Muscle of leg (tissue), 11 donors: Measurements from ENCODE around the gene PRPS1. TPM values are rescaled to one million over a fixed set of nuclear protein-coding genes. Genes with fewer than 3 reads are reported as not detected.

ENCODE experiments used
- DNase-seq: peaks from one replicate; pipeline ENCODE4 v3.0.0; 2013
- H3K27ac ChIP-seq: one replicate; pipeline ENCODE4 v1.5.1; 2013; ENCODE audit warnings: mild to moderate bottlenecking, low read length, control low read depth
- H3K27me3 ChIP-seq: one replicate; pipeline ENCODE4 v1.6.1; 2013; ENCODE audit warnings: low read length; ENCODE audit not compliant: control insufficient read depth, insufficient read depth
- H3K36me3 ChIP-seq: one replicate; pipeline ENCODE4 v1.6.1; 2013; ENCODE audit warnings: low read length; ENCODE audit not compliant: control insufficient read depth, insufficient read depth
- H3K4me1 ChIP-seq: one replicate; pipeline ENCODE4 v1.6.1; 2013; ENCODE audit warnings: low read length; ENCODE audit not compliant: control insufficient read depth, insufficient read depth
- H3K4me3 ChIP-seq: one replicate; pipeline ENCODE4 v1.5.1; 2013; ENCODE audit warnings: low read length, control low read depth
- H3K9me3 ChIP-seq: replicated peaks from 2 replicates; pipeline ENCODE4 v1.6.1; 2013; ENCODE audit warnings: low read depth, low read length; ENCODE audit not compliant: control insufficient read depth
- WGBS: methylation state at CpG from one replicate; pipeline ENCODE4 v1.1.5; 2013; ENCODE audit warnings: missing lambda C conversion rate; ENCODE audit not compliant: insufficient coverage; 5-methylcytosine and 5-hydroxymethylcytosine counted together
- polyA plus RNA-seq, 8 donors: library from polyadenylated mRNA; unstranded; fragments of 120-200 nt; gene quantifications; one replicate each; pipeline versions ENCODE4 v1.2.1 to v1.2.3, GENCODE V29; 2013; ENCODE audit warnings: inconsistent platforms in 1 of 8, low replicate concordance in 1 of 8; ENCODE audit not compliant: insufficient read length in 8 of 8, insufficient read depth in 1 of 8
- total RNA-seq: library from RNA; stranded (reverse); fragments of 120-200 nt; gene quantifications from one replicate; pipeline ENCODE4 v1.2.4, GENCODE V29; 2013

PRPS1 gene
- total and polyA plus RNA-seq, 9 donors: 18.2 to 31.1 (median 28.2) TPM

- Histone ChIP-seq H3K27me3 (peaks cover 32% of the 10 kb centered on the region), H3K36me3 (no peaks in the 10 kb centered on the region), H3K27ac (peak overlapping the region; percentile 84), H3K4me1 (peaks cover 36% of the 10 kb centered on the region), H3K4me3 (no peak overlapping the region), H3K9me3 (no peaks in the 10 kb centered on the region)
- no CpG with 5 or more reads among the region's 9 CpGs for WGBS
- DNase-seq: peak; percentile 74
Observed at GRCh38 chrX:107672955-107673378, 44.7 kb downstream of the PRPS1 start.

- Histone ChIP-seq H3K4me1 (peaks cover 36% of the 10 kb centered on the region), H3K27me3 (peaks cover 35% of the 10 kb centered on the region), H3K9me3 (no peaks in the 10 kb centered on the region), H3K4me3 (no peak overlapping the region), H3K27ac (peak overlapping the region; percentile 84), H3K36me3 (no peaks in the 10 kb centered on the region)
- no peak for DNase-seq
- 71% methylated on average over 5 of the region's 6 CpGs for WGBS
Observed at GRCh38 chrX:107673431-107673830, 45.1 kb downstream of the PRPS1 start.

GRCh38 chrX:107673933-107674479 is 45.7 kb downstream of the PRPS1 start:
- no peak overlapping the region for H3K4me3 ChIP-seq
- H3K27ac ChIP-seq: peak overlapping the region; percentile 84
- peaks cover 36% of the 10 kb centered on the region for H3K4me1 ChIP-seq
- peaks cover 36% of the 10 kb centered on the region for H3K27me3 ChIP-seq
- H3K9me3 ChIP-seq: no peaks in the 10 kb centered on the region
- H3K36me3 ChIP-seq: no peaks in the 10 kb centered on the region
- peak; percentile 63 for DNase-seq
- WGBS: 42% methylated on average over 5 of the region's 7 CpGs

- Histone ChIP-seq H3K4me1 (peaks cover 36% of the 10 kb centered on the region), H3K27ac (peak overlapping the region; percentile 84), H3K36me3 (no peaks in the 10 kb centered on the region), H3K27me3 (peaks cover 42% of the 10 kb centered on the region), H3K9me3 (no peaks in the 10 kb centered on the region), H3K4me3 (no peak overlapping the region)
- DNase-seq: peak; percentile 83
- 49% methylated on average over 4 of the region's 9 CpGs for WGBS
Observed at GRCh38 chrX:107674480-107675364, 46.4 kb downstream of the PRPS1 start.

GRCh38 chrX:107675365-107675654 is 47.0 kb downstream of the PRPS1 start:
- peak; percentile 19 for DNase-seq
- Histone ChIP-seq H3K27ac (peak overlapping the region; percentile 69), H3K9me3 (no peaks in the 10 kb centered on the region), H3K4me1 (peaks cover 36% of the 10 kb centered on the region), H3K36me3 (no peaks in the 10 kb centered on the region), H3K27me3 (peaks cover 47% of the 10 kb centered on the region), H3K4me3 (no peak overlapping the region)
- WGBS: no CpG with 5 or more reads among the region's 1 CpG

- peak; percentile 42 for DNase-seq
- Histone ChIP-seq H3K9me3 (no peaks in the 10 kb centered on the region), H3K4me3 (peak overlapping the region; percentile 41), H3K4me1 (peaks cover 36% of the 10 kb centered on the region), H3K36me3 (no peaks in the 10 kb centered on the region), H3K27ac (peak overlapping the region; percentile 87), H3K27me3 (peaks cover 49% of the 10 kb centered on the region)
- 26% methylated on average over 7 of the region's 9 CpGs for WGBS
Observed at GRCh38 chrX:107675823-107676555, 47.7 kb downstream of the PRPS1 start.

- Histone ChIP-seq H3K9me3 (no peaks in the 10 kb centered on the region), H3K4me1 (peaks cover 36% of the 10 kb centered on the region), H3K27ac (peak overlapping the region; percentile 87), H3K4me3 (peak overlapping the region; percentile 41), H3K36me3 (no peaks in the 10 kb centered on the region), H3K27me3 (peaks cover 49% of the 10 kb centered on the region)
- 38% methylated on average over 12 of the region's 30 CpGs for WGBS
- DNase-seq: peak; percentile 93
Observed at GRCh38 chrX:107676559-107677378, 48.5 kb downstream of the PRPS1 start.

GRCh38 chrX:107677501-107677901 is 49.2 kb downstream of the PRPS1 start:
- WGBS: 38% methylated on average over 4 of the region's 10 CpGs
- Histone ChIP-seq H3K27ac (peak overlapping the region; percentile 87), H3K36me3 (no peaks in the 10 kb centered on the region), H3K4me1 (peaks cover 36% of the 10 kb centered on the region), H3K9me3 (no peaks in the 10 kb centered on the region), H3K4me3 (no peak overlapping the region), H3K27me3 (peaks cover 55% of the 10 kb centered on the region)
- DNase-seq: no peak

- no peak for DNase-seq
- H3K36me3 ChIP-seq: no peaks in the 10 kb centered on the region
- no peak overlapping the region for H3K4me3 ChIP-seq
- WGBS: 57% methylated on average over 1 of the region's 4 CpGs
- H3K4me1 ChIP-seq: peaks cover 37% of the 10 kb centered on the region
- peaks cover 58% of the 10 kb centered on the region for H3K27me3 ChIP-seq
- no peak overlapping the region for H3K27ac ChIP-seq
- H3K9me3 ChIP-seq: no peaks in the 10 kb centered on the region
Observed at GRCh38 chrX:107677909-107678308, 49.6 kb downstream of the PRPS1 start.
